Activated naive CD8-positive, alpha-beta T cell (primary cell): ENCODE results near the gene PICALM.
"Not testable (repeated sequence)": the region's sequence is repeated elsewhere in the genome, so short reads cannot be mapped to it uniquely, and the experiment has no call there.

Source experiments
- H3K27ac Mint-ChIP-seq: one replicate; pipeline ENCODE4 v1.8.0; 2021; ENCODE audit warnings: mixed read lengths
- H3K27me3 Mint-ChIP-seq: one replicate; pipeline ENCODE4 v1.8.0; 2021; ENCODE audit warnings: mixed read lengths
- H3K36me3 Mint-ChIP-seq: one replicate; pipeline ENCODE4 v1.8.0; 2021; ENCODE audit warnings: mixed read lengths
- H3K4me1 Mint-ChIP-seq: one replicate; pipeline ENCODE4 v1.8.0; 2021; ENCODE audit warnings: low read depth, mixed read lengths
- H3K4me3 Mint-ChIP-seq: one replicate; pipeline ENCODE4 v1.8.0; 2021; ENCODE audit warnings: mild to moderate bottlenecking, mixed read lengths
- H3K9me3 Mint-ChIP-seq: one replicate; pipeline ENCODE4 v1.8.0; 2021; ENCODE audit warnings: low read depth, mixed read lengths

Gene PICALM, protein sequence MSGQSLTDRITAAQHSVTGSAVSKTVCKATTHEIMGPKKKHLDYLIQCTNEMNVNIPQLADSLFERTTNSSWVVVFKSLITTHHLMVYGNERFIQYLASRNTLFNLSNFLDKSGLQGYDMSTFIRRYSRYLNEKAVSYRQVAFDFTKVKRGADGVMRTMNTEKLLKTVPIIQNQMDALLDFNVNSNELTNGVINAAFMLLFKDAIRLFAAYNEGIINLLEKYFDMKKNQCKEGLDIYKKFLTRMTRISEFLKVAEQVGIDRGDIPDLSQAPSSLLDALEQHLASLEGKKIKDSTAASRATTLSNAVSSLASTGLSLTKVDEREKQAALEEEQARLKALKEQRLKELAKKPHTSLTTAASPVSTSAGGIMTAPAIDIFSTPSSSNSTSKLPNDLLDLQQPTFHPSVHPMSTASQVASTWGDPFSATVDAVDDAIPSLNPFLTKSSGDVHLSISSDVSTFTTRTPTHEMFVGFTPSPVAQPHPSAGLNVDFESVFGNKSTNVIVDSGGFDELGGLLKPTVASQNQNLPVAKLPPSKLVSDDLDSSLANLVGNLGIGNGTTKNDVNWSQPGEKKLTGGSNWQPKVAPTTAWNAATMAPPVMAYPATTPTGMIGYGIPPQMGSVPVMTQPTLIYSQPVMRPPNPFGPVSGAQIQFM

GRCh38 chr11:86068951-86069407 is at the start of gene PICALM:
Gene PICALM, minus strand, starts transcription at chr11:86069084. Its CDS starts 304 bp downstream, at chr11:86068780.
- H3K4me1 Mint-ChIP-seq = peaks cover 37% of the 10 kb centered on the region
- no peaks in the 10 kb centered on the region for H3K27me3 Mint-ChIP-seq
- H3K4me3 Mint-ChIP-seq = peak within 1 kb of the TSS; percentile 96
- H3K9me3 Mint-ChIP-seq = no peaks in the 10 kb centered on the region
- peak within 1 kb of the TSS; percentile 99 for H3K27ac Mint-ChIP-seq
- H3K36me3 Mint-ChIP-seq = no peaks in the 10 kb centered on the region

GRCh38 chr11:86118253-86118652 is 49.4 kb upstream of the PICALM start:
- H3K36me3 Mint-ChIP-seq = no peaks in the 10 kb centered on the region
- H3K27ac Mint-ChIP-seq = no peak overlapping the region
- H3K4me3 Mint-ChIP-seq = no peak overlapping the region
- peaks cover 28% of the 10 kb centered on the region for H3K4me1 Mint-ChIP-seq
- peaks cover 2% of the 10 kb centered on the region for H3K27me3 Mint-ChIP-seq
- H3K9me3 Mint-ChIP-seq = no peaks in the 10 kb centered on the region

GRCh38 chr11:86117712-86118063 is 48.8 kb upstream of the PICALM start:
- peaks cover 28% of the 10 kb centered on the region for H3K4me1 Mint-ChIP-seq
- no peaks in the 10 kb centered on the region for H3K9me3 Mint-ChIP-seq
- no peak overlapping the region for H3K4me3 Mint-ChIP-seq
- H3K27me3 Mint-ChIP-seq = peaks cover 2% of the 10 kb centered on the region
- no peak overlapping the region for H3K27ac Mint-ChIP-seq
- no peaks in the 10 kb centered on the region for H3K36me3 Mint-ChIP-seq

DNA sequence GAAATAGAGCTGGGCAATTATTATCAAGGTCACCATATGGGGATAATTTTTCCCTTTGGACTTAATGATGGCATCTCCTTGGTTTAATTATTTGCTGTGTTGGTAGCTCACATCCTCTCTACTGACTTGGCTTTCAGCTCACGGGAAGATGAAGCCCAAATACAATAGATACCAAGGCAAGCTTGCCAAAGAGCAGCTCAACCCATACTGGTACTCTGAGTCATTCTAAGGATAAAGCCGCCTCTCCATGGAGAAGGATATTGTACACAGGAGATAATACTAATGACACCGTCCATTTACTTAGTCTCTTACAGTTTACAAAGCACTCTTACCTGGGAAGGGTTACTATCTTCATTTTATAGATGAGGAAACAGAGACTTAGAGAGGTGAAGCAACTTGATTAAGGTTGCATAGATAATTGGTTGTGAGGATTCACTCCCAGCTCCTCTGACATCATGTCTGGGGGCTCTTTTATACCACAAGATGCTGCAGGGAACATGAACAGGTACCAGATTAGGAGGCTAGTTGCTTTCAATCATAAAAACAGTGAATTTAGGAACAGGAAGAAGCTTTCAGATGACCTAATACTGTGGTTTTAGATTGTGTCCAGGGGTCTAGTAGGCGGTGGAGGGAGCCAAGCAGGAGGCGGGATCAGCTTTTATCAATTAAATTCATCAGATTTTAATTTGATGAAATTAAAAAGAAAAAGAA is 48.3 kb upstream of the PICALM start:
- Mint-ChIP-seq H3K36me3 (no peaks in the 10 kb centered on the region), H3K27ac (peak overlapping the region; percentile 72), H3K27me3 (no peaks in the 10 kb centered on the region), H3K4me1 (peaks cover 28% of the 10 kb centered on the region), H3K4me3 (peak overlapping the region; percentile 8), H3K9me3 (no peaks in the 10 kb centered on the region)

GRCh38 chr11:86116386-86116726 is 47.5 kb upstream of the PICALM start:
- Mint-ChIP-seq H3K4me3 (peak overlapping the region; percentile 6), H3K27ac (peak overlapping the region; percentile 72), H3K4me1 (peaks cover 28% of the 10 kb centered on the region), H3K36me3 (no peaks in the 10 kb centered on the region), H3K27me3 (no peaks in the 10 kb centered on the region), H3K9me3 (no peaks in the 10 kb centered on the region)

GRCh38 chr11:86115542-86116385 is 46.9 kb upstream of the PICALM start:
- Mint-ChIP-seq H3K36me3 (no peaks in the 10 kb centered on the region), H3K4me1 (peaks cover 28% of the 10 kb centered on the region), H3K9me3 (no peaks in the 10 kb centered on the region), H3K27ac (peak overlapping the region; percentile 72), H3K4me3 (peak overlapping the region; percentile 6), H3K27me3 (no peaks in the 10 kb centered on the region)

DNA sequence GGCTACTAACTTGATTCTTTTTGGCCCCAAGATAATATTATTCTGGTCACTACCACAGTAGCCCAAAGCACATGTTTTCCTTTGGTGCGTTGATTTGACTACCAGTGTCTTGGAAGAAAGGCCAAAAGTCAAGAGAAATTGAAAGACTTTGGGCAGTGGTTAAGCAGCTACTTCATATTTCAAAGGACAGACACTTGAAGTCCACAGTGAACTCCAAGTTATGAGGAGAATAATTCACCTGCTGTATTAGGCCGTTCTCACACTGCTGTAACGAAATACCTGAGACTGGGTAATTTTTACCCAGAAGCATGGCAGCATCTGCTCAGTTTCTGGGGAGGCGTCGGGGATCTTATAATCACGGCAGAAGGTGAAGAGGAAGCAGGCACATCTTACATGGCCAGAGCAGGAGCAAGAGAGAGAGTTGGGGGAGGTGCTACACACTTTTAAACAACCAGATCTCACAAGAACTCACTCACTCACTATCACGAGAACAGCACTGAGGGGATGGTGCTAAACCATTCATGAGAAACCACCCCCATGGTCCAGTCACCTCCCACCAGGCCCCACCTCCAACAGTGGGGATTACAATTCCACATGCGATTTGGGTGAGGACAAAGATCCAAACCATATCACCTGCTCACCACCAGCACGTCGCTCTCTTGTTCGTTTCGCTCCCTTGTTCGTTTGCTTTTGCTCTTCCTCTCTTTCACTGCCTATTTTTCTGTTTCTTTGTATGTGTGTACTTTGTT is 40.2 kb upstream of the PICALM start:
- H3K4me3 Mint-ChIP-seq = no peak overlapping the region
- peaks cover 7% of the 10 kb centered on the region for H3K4me1 Mint-ChIP-seq
- no peak overlapping the region for H3K27ac Mint-ChIP-seq
- no peaks in the 10 kb centered on the region for H3K27me3 Mint-ChIP-seq
- no peaks in the 10 kb centered on the region for H3K9me3 Mint-ChIP-seq
- no peaks in the 10 kb centered on the region for H3K36me3 Mint-ChIP-seq

GRCh38 chr11:86108191-86108590 is 39.3 kb upstream of the PICALM start:
- H3K4me3 Mint-ChIP-seq = no peak overlapping the region
- no peaks in the 10 kb centered on the region for H3K36me3 Mint-ChIP-seq
- no peaks in the 10 kb centered on the region for H3K27me3 Mint-ChIP-seq
- H3K9me3 Mint-ChIP-seq = no peaks in the 10 kb centered on the region
- H3K4me1 Mint-ChIP-seq = peaks cover 7% of the 10 kb centered on the region
- H3K27ac Mint-ChIP-seq = peak overlapping the region; percentile 2

DNA sequence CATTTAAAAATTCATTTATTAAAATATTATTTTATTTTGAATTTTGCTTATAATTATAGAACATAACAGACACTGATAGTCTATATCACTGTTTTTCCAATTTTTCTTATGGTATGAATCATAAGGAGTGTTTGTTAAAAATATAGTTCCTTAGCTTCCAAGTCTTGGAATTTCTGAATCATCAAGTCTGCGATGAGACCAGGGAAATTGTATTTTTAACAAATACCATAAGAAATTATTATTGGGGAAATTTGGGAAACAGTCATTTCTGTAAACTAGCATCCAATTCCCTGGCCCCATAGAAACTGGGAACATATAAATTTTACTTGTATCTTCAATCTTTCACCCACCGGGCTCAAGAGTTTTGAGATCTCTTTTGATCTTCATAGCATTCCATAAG is 38.0 kb upstream of the PICALM start:
- Mint-ChIP-seq H3K36me3 (no peaks in the 10 kb centered on the region), H3K4me1 (peaks cover 7% of the 10 kb centered on the region), H3K27me3 (peaks cover 3% of the 10 kb centered on the region), H3K27ac (no peak overlapping the region), H3K4me3 (no peak overlapping the region), H3K9me3 (no peaks in the 10 kb centered on the region)

GRCh38 chr11:86106031-86106430 is 37.1 kb upstream of the PICALM start:
- not testable (repeated sequence) for H3K27ac Mint-ChIP-seq, H3K27me3 Mint-ChIP-seq, H3K36me3 Mint-ChIP-seq, H3K9me3 Mint-ChIP-seq, H3K4me1 Mint-ChIP-seq, H3K4me3 Mint-ChIP-seq

DNA sequence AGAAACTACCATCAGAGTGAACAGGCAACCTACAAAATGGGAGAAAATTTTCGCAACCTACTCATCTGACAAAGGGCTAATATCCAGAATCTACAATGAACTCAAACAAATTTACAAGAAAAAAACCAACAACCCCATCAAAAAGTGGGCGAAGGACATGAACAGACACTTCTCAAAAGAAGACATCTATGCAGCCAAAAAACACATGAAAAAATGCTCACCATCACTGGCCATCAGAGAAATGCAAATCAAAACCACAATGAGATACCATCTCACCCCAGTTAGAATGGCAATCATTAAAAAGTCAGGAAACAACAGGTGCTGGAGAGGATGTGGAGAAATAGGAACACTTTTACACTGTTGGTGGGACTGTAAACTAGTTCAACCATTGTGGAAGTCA is 36.7 kb upstream of the PICALM start:
- not testable (repeated sequence) for H3K36me3 Mint-ChIP-seq, H3K27ac Mint-ChIP-seq, H3K9me3 Mint-ChIP-seq, H3K27me3 Mint-ChIP-seq, H3K4me1 Mint-ChIP-seq, H3K4me3 Mint-ChIP-seq

DNA sequence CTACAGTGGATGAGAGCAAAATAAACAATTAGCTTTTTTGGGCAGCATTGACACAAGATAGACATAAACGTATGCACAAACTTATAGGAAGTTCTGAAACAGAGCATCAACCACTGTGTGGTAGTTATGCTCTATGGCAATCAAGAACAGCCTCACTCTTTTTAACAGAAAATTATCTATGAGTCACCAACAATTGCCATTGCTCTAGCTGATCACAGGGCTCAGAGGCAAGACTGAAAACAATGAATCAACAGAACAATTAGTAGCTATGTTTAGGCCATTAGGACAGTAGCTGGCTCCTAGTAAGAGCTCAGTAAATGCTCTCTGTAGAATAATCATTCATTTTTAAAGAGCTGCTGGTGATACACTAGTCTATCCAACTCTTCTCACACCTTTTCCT is 34.9 kb upstream of the PICALM start:
- no peak overlapping the region for H3K4me3 Mint-ChIP-seq

GRCh38 chr11:86101941-86102407 is 33.1 kb upstream of the PICALM start:
- Mint-ChIP-seq H3K27ac (no peak overlapping the region), H3K36me3 (no peaks in the 10 kb centered on the region), H3K9me3 (no peaks in the 10 kb centered on the region), H3K4me3 (no peak overlapping the region), H3K27me3 (peaks cover 3% of the 10 kb centered on the region), H3K4me1 (no peaks in the 10 kb centered on the region)

More for the DNA sequence above, 34.9 kb upstream of the PICALM start:
- H3K27me3 Mint-ChIP-seq = peaks cover 3% of the 10 kb centered on the region
- peaks cover 7% of the 10 kb centered on the region for H3K4me1 Mint-ChIP-seq
- H3K27ac Mint-ChIP-seq = no peak overlapping the region
- H3K9me3 Mint-ChIP-seq = no peaks in the 10 kb centered on the region
- no peaks in the 10 kb centered on the region for H3K36me3 Mint-ChIP-seq

GRCh38 chr11:86101493-86101892 is 32.6 kb upstream of the PICALM start:
- Mint-ChIP-seq H3K27me3 (peaks cover 3% of the 10 kb centered on the region), H3K27ac (no peak overlapping the region), H3K36me3 (no peaks in the 10 kb centered on the region), H3K4me3 (no peak overlapping the region), H3K9me3 (no peaks in the 10 kb centered on the region), H3K4me1 (no peaks in the 10 kb centered on the region)
